SJCRH30 (cell line): Measurements from ENCODE around the gene PRR22. TPM values are rescaled to one million over a fixed set of nuclear protein-coding genes. Genes with fewer than 3 reads are reported as not detected.
"Not testable (repeated sequence)": the region's sequence is repeated elsewhere in the genome, so short reads cannot be mapped to it uniquely, and the experiment has no call there.

Experiments
- DNase-seq, 2 experiments: peaks; one replicate each; pipeline ENCODE4 v3.0.0-alpha.2; 2015 to 2020
- H3K27ac ChIP-seq: fragments of 250-450 bp; sonication (Bioruptor Pico); 2 replicates; pipeline ENCODE4 v1.5.1; 2020; ENCODE audit warnings: mild to moderate bottlenecking, moderate library complexity
- H3K27me3 ChIP-seq: fragments of 250-450 bp; sonication (Bioruptor Pico); 2 replicates; pipeline ENCODE4 v1.5.1; 2020; ENCODE audit warnings: mild to moderate bottlenecking, moderate library complexity
- H3K36me3 ChIP-seq: fragments of 250-450 bp; sonication (Bioruptor Pico); 2 replicates; pipeline ENCODE4 v1.5.1; 2020; ENCODE audit warnings: mild to moderate bottlenecking, moderate library complexity
- H3K4me1 ChIP-seq: fragments of 250-450 bp; sonication (Bioruptor Pico); 2 replicates; pipeline ENCODE4 v1.5.1; 2020; ENCODE audit warnings: mild to moderate bottlenecking, moderate library complexity
- H3K4me3 ChIP-seq: fragments of 250-450 bp; sonication (Bioruptor Pico); 2 replicates; pipeline ENCODE4 v1.5.1; 2020; ENCODE audit warnings: mild to moderate bottlenecking, moderate library complexity
- H3K9me3 ChIP-seq: fragments of 250-450 bp; sonication (Bioruptor Pico); replicated peaks from 2 replicates; pipeline ENCODE4 v1.5.1; 2020; ENCODE audit warnings: mild to moderate bottlenecking, moderate library complexity
- total RNA-seq: library from RNA; depleted of rRNA; stranded (reverse); fragments of >200 nt; shearing (Covaris generic); gene quantifications from 2 replicates; pipeline ENCODE4 v1.2.3, GENCODE V29; 2014; rRNA removed

PRR22 gene
- total RNA-seq, 1 experiment from 2014 or later, result 1.7 TPM

DNA sequence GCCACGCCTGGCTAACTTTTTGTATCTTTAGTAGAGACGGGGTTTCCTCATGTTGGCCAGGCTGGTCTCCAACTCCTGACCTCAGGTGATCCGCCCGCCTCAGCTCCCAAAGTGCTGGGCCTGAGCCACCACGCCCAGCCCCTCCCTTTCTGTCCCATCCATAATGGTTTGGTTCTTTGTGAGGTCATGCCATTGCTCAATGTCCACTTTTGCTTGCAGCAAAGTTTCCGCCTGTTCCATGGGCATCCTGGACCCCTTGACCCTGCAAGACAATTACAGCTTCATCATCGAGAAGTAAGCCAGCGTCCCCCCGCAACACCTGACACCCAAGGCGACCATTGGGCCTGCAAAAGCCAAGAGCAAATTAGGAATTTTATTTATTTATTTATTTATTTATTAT is 16.6 kb downstream of the PRR22 start:
- H3K4me1 ChIP-seq, result no peaks in the 10 kb centered on the region
- no peaks in the 10 kb centered on the region for H3K36me3 ChIP-seq
- DNase-seq, result no peak
- no peak overlapping the region for H3K27ac ChIP-seq
- H3K27me3 ChIP-seq, result no peaks in the 10 kb centered on the region
- no peaks in the 10 kb centered on the region for H3K9me3 ChIP-seq
- H3K4me3 ChIP-seq, result no peak overlapping the region

DNA sequence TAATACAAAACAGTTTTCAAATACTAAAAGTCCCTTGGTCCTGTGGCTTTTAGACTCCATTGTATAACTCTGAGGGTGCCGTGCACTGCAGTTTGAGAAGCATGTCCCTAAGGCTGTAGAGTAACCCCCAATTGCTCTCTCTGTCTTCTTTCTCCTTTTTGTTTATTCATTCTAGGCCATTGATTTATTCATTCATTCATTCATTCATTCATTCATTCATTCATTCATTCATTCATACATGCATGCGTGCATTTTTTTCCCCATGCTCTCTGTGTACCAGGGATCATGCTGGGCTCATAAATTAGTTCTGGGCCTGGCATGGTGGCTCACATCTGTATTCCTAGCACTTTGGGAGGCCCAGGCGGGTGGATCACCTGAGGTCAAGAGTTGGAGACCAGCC is 19.3 kb downstream of the PRR22 start:
- no peaks in the 10 kb centered on the region for H3K4me1 ChIP-seq

DNA sequence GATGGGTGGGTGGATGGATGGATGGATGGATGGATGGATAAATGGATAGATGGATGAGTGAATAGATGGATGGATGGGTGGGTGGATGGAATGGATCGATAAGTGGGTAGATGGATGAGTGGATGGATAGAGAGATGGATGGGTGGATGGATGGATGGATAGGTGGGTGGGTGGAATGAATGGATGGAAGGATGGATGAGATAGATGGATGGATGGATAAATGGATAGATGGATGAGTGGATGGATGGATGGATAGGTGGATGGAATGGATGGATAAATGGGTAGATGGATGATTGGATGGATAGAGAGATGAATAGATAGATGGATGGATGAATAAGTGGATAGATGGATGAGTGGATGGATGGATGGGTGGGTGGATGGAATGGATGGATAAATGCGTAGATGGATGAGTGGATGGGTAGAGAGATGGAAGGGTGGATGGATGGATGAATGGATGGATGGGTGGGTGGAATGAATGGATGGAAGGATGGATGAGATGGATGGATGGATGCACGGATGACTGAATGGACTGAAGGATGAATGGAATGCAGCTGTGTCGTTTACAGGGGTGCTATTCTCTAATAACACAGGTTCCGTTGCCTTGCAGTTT is 21.8 kb downstream of the PRR22 start:
- no peaks in the 10 kb centered on the region for H3K27me3 ChIP-seq
- H3K36me3 ChIP-seq, result no peaks in the 10 kb centered on the region
- no peak overlapping the region for H3K27ac ChIP-seq
- no peak overlapping the region for H3K4me3 ChIP-seq
- DNase-seq, result no peak
- no peaks in the 10 kb centered on the region for H3K9me3 ChIP-seq
- no peaks in the 10 kb centered on the region for H3K4me1 ChIP-seq

More for the DNA sequence above, 19.3 kb downstream of the PRR22 start:
- no peak overlapping the region for H3K27ac ChIP-seq
- H3K4me3 ChIP-seq, result no peak overlapping the region
- no peaks in the 10 kb centered on the region for H3K9me3 ChIP-seq
- H3K27me3 ChIP-seq, result no peaks in the 10 kb centered on the region
- H3K36me3 ChIP-seq, result no peaks in the 10 kb centered on the region
- DNase-seq, result no peak

DNA sequence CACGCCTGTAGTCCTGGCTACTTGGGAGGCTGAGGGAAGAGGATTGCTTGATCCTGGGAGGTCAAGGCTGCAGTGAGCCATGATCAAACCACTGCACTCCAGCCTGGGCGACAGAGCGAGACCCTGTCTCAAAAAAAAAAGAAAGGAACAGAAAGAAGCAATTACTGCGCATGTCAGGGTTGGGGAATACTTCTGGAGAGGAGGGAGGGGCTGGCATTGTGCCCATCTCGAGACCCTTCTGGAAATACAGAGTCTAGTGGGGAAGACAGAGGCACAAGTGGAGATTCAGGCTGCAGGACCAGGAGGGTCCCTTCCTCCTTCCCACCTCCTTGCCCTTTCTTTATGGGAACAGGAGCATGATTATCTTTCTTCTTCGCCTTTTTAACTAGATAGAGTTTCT is 30.8 kb downstream of the PRR22 start:
- Histone ChIP-seq H3K9me3 (no peaks in the 10 kb centered on the region), H3K4me1 (no peaks in the 10 kb centered on the region), H3K36me3 (no peaks in the 10 kb centered on the region), H3K27me3 (no peaks in the 10 kb centered on the region), H3K4me3 (no peak overlapping the region), H3K27ac (no peak overlapping the region)
- DNase-seq, result peak in 1 of 2 experiments; percentile 20

DNA sequence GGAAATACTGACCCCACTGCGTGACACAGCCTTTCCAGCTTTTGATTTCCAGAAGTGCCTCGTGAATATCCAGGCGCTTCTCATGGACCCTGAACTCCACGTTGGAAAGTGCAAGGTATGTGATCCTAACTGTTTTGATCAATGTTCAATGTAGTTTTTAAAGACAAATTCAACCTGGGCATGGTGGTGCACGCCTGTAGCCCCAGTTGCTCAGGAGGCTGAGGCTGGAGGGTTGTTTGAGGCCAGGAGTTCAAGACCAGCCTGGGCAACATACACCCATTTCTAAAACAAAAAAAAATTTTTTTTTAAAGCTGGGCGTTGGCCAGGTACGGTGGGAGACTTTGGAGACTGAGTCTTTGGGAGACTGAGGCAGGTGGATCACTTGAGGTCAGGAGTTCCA is 32.8 kb downstream of the PRR22 start:
- no peak for DNase-seq
- Histone ChIP-seq H3K9me3 (no peaks in the 10 kb centered on the region), H3K27ac (no peak overlapping the region), H3K4me3 (no peak overlapping the region), H3K4me1 (no peaks in the 10 kb centered on the region), H3K27me3 (no peaks in the 10 kb centered on the region), H3K36me3 (no peaks in the 10 kb centered on the region)

DNA sequence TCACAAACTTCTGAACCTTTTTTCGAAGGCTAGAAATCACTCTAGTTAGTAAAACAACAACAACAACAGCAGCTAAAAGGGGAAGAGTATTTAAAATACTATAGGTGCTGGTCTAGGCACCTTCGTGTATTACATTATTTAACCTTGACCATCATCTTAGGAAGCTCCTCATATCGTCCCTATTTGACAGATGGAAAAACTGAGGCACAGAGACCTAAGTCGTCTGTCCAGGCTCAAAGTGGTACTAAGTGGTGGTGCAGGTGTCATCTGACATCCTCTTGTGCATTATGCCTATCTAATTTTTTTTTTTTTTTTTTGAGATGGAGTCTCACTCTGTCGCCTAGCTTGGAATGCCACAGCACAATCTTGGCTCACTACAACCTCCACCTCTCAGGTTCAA is 35.0 kb downstream of the PRR22 start:
- no peak for DNase-seq
- H3K4me3 ChIP-seq, result no peak overlapping the region
- no peaks in the 10 kb centered on the region for H3K27me3 ChIP-seq
- H3K36me3 ChIP-seq, result no peaks in the 10 kb centered on the region
- H3K9me3 ChIP-seq, result no peaks in the 10 kb centered on the region
- no peaks in the 10 kb centered on the region for H3K4me1 ChIP-seq
- no peak overlapping the region for H3K27ac ChIP-seq

DNA sequence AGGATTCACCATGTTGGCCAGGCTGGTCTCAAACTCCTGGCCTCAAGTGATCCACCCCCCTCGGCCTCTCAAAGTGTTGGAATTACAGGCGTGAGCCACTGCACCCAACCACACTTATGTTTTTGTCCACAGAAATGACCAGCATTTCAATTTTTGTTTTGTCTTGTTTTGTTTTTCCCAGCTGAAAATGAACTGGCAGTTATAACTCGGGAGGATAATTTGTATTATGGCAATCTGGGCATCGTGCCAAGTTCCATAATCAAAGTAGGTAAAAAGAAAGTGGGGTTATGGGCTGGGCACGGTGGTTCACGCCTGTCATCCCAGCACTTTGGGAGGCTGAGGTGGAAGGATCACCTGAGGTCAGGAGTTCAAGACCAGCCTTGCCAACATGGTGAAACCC is 35.6 kb downstream of the PRR22 start:
- H3K27ac ChIP-seq, H3K27me3 ChIP-seq, H3K9me3 ChIP-seq, H3K4me1 ChIP-seq, H3K36me3 ChIP-seq, H3K4me3 ChIP-seq: not testable (repeated sequence)
- peak in 1 of 2 experiments; percentile 13 for DNase-seq

DNA sequence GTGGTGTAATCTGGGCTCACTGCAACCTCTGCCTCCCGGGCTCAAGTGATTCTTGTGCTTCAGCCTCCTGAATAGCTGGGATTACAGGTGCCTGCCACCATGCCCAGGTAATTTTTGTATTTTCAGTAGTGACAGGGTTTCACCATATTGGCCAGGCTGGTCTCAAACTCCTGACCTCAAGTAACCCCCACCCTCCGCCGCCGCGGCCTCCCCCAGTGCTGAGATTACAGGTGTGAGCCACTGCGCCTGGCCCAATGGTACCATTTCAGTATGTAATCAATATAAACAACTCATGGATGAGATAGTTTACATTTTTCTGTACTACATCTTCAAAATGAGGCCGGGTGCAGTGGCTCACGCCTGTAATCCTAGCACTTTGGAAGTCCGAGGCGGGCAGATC is 39.5 kb downstream of the PRR22 start:
- H3K36me3 ChIP-seq, H3K9me3 ChIP-seq, DNase-seq, H3K4me1 ChIP-seq, H3K4me3 ChIP-seq, H3K27ac ChIP-seq, H3K27me3 ChIP-seq: not testable (repeated sequence)

DNA sequence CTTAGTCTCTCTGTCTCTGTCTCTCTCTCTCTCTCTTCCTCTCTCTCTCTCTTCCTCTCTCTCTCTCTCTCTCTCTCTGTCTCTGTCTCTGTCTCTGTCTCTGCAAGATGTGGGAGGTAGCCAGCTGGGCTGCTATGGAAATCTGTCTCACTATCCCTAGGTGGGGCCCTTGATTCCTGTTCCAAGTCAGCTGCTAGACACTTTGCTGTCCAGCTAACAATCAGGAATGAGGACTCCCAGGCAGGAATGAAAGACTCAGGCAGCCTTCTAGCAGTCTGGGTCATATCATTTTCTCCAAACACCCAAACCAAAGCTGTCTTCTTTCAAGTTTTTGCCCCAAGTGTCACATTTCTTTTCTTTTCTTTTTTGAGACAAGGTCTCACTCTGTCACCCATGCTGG is 40.9 kb downstream of the PRR22 start:
- Histone ChIP-seq H3K36me3 (no peaks in the 10 kb centered on the region), H3K9me3 (no peaks in the 10 kb centered on the region), H3K27me3 (no peaks in the 10 kb centered on the region), H3K27ac (no peak overlapping the region), H3K4me3 (no peak overlapping the region), H3K4me1 (no peaks in the 10 kb centered on the region)
- peak in 1 of 2 experiments; percentile 7 for DNase-seq

DNA sequence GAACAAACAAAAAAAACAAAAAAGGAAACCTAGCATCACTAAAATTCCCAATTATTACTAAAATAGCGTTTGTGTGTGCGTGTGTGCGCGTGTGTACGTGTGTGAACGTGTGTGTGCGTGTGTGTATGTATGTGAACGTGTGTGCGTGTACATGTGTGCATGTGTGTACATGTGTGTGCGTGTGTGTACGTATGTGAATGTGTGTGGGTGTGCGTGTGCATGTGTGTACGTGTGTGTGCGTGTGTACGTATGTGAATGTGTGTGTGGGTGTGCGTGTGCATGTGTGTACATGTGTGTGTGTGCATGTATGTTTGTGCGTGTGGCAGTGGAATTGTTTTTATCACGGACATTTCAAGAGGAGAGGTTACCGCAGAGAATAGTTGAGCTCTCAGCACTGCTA is 42.5 kb downstream of the PRR22 start:
- Histone ChIP-seq H3K9me3 (no peaks in the 10 kb centered on the region), H3K4me1 (no peaks in the 10 kb centered on the region), H3K4me3 (no peak overlapping the region), H3K36me3 (no peaks in the 10 kb centered on the region), H3K27ac (no peak overlapping the region), H3K27me3 (no peaks in the 10 kb centered on the region)
- no peak for DNase-seq

DNA sequence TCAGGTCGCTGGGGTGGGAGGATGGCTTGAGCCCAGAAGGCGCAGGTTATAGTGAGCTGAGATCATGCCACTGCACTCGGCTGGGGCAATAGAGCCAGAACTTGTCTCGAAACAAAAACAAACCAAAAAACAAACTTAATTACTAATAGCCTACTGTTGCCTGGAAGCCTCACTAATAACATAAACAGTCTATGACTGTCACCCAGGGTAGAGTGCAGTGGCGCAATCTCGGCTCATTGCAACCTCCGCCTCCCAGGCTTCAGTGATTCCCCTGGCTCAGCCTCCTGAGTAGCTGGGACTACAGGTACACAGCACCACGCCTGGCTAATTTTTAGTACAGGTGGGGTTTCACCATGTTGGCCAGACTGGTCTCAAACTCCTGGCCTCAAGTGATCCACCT is 46.1 kb downstream of the PRR22 start:
- H3K27me3 ChIP-seq, result no peaks in the 10 kb centered on the region
- H3K4me3 ChIP-seq, result no peak overlapping the region
- no peaks in the 10 kb centered on the region for H3K36me3 ChIP-seq
- H3K4me1 ChIP-seq, result no peaks in the 10 kb centered on the region
- no peak for DNase-seq
- H3K27ac ChIP-seq, result no peak overlapping the region
- H3K9me3 ChIP-seq, result no peaks in the 10 kb centered on the region

DNA sequence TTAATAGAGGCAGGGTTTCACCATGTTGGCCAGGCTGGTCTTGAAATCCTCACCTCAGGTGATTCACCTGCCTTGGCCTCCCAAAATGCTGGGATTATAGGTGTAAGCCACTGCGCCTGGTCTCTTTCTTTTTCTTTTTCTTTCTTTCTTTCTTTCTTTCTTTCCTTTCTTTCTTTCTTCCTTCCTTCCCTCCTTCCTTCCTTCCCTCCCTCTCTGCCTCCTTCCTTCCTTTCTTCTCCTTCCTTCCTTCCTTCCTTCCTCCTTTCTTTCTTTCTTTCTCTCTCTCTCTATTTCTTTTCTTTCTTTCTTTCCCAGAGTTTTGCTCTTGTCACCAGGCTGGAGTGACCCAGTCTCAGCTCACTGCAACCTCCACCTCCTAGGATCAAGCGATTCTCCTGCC is 51.4 kb downstream of the PRR22 start:
- not testable (repeated sequence) for H3K36me3 ChIP-seq, H3K27ac ChIP-seq, H3K4me1 ChIP-seq, H3K27me3 ChIP-seq, DNase-seq, H3K4me3 ChIP-seq, H3K9me3 ChIP-seq

Other genes with a start within 250 kb of the PRR22 start
- not detected in 2 replicates for gene TINCR, start 216.8 kb downstream of the PRR22 start, total RNA-seq
- 32.6 and 41.8 TPM in 2 replicates for gene SAFB2, start 162.0 kb downstream of the PRR22 start, total RNA-seq
- gene SAFB, start 161.7 kb downstream of the PRR22 start, total RNA-seq, result 78.9 and 106 TPM in 2 replicates
- gene MICOS13, start 104.2 kb downstream of the PRR22 start, total RNA-seq, result 33.0 and 45.6 TPM in 2 replicates
- 0.89 and 1.3 TPM in 2 replicates for gene HSD11B1L, start 103.7 kb downstream of the PRR22 start, total RNA-seq
- gene RPL36, start 94.5 kb downstream of the PRR22 start, total RNA-seq, result 510 and 695 TPM in 2 replicates
- gene LONP1, start 64.6 kb downstream of the PRR22 start, total RNA-seq, result 53.5 and 54.0 TPM in 2 replicates
- gene CATSPERD, start 64.1 kb downstream of the PRR22 start, total RNA-seq, result not detected in 2 replicates
- gene DUS3L, start 6.4 kb upstream of the PRR22 start, total RNA-seq, result 28.2 and 29.1 TPM in 2 replicates
- 21.5 and 23.6 TPM in 2 replicates for gene NRTN, start 20.3 kb upstream of the PRR22 start, total RNA-seq
- 2.0 TPM in 2 replicates for gene FUT6, start 55.0 kb upstream of the PRR22 start, total RNA-seq
- gene FUT3, start 66.7 kb upstream of the PRR22 start, total RNA-seq, result 21.9 and 23.9 TPM in 2 replicates
- 0.61 and 0.94 TPM in 2 replicates for gene FUT5, start 85.8 kb upstream of the PRR22 start, total RNA-seq
- gene NDUFA11, start 119.0 kb upstream of the PRR22 start, total RNA-seq, result 245 and 307 TPM in 2 replicates
- gene VMAC, start 120.1 kb upstream of the PRR22 start, total RNA-seq, result 0.94 and 1.3 TPM in 2 replicates
- gene CAPS, start 129.5 kb upstream of the PRR22 start, total RNA-seq, result 0.73 and 1.9 TPM in 2 replicates
- 74.8 and 76.5 TPM in 2 replicates for gene RANBP3, start 193.4 kb upstream of the PRR22 start, total RNA-seq